NCI-H748 (cell line): ENCODE results near the gene DCAF8L2.
"Not testable (repeated sequence)": the region's sequence is repeated elsewhere in the genome, so short reads cannot be mapped to it uniquely, and the experiment has no call there.

ENCODE experiments used
- DNase-seq: peaks from one replicate; lab custom pipeline; 2025; ENCODE audit not compliant: unreplicated experiment; lab: John Stamatoyannopoulos, UW

Gene DCAF8L2

GRCh38 chrX:27675493-27675892 lies 85.3 kb downstream of the DCAF8L2 start:
- DNase-seq, result no peak

GRCh38 chrX:27679281-27679680 lies 89.1 kb downstream of the DCAF8L2 start:
- DNase-seq, result no peak

- DNase-seq, result no peak
Observed at GRCh38 chrX:27680726-27681125, 90.6 kb downstream of the DCAF8L2 start.

GRCh38 chrX:27683566-27684208 lies 93.5 kb downstream of the DCAF8L2 start:
- peak; percentile 43 for DNase-seq

DNA sequence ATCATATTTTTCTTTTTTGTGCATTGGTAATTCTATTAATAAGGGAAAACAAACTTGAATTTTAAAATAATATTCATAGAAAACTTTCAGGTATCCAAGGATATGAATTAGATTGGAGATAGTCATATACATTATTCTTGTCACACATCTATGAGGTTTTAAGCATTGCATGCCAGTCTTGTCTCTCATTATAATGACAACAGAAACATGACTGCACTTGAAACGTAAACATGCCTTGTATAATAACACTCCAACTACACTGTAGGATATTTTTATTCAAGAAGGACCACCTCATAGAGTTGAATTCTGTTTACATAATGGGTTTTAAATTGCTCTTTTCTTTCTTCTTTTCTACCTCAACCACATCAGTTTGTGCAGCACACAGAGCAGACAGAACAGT lies 104.5 kb downstream of the DCAF8L2 start:
- DNase-seq, result no peak

- DNase-seq, result no peak
Observed at GRCh38 chrX:27706526-27706925, 116.4 kb downstream of the DCAF8L2 start.

- DNase-seq, result no peak
Observed at GRCh38 chrX:27715610-27716009, 125.5 kb downstream of the DCAF8L2 start.

DNA sequence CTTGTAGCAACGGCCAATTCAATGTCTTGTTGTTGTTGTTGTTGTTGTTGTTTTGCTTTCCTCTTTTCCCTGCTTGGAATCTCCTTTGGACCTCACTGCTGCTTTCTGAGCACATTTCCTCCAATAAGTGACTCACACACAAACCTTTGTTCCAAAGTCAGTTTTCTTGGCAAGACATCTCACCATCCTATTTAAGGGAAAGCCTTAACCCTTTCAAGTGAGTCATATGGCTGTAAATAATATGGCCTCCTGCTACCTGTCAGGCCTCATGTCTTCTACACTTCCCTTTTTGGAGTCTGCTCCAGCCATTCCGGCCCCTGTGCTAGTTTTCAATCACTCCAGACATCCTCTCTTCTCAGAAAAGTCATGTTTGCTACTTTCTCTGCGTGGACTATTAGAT lies 138.1 kb downstream of the DCAF8L2 start:
- no peak for DNase-seq

DNA sequence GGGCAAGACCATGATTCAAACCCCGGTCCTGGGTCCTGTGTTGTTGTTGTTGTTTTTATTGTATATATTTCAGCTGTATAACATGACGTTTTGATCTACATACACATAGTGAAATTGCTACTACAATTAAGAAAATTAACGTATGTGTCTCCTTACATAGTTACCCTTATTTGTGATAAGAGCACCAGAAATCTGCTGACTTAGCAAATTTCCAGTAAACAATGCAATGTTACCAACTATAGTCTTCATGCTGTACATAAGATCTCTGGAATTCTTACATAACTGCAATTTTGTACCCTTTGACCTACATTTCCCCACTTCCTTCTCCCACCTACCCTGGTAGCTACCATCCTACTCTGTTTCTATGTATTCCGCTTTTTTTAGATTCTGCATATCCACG lies 141.8 kb downstream of the DCAF8L2 start:
- DNase-seq, result no peak

- DNase-seq, result no peak
Observed at GRCh38 chrX:27735914-27736313, 145.8 kb downstream of the DCAF8L2 start.

- DNase-seq, result no peak
Observed at GRCh38 chrX:27740933-27741332, 150.8 kb downstream of the DCAF8L2 start.

DNA sequence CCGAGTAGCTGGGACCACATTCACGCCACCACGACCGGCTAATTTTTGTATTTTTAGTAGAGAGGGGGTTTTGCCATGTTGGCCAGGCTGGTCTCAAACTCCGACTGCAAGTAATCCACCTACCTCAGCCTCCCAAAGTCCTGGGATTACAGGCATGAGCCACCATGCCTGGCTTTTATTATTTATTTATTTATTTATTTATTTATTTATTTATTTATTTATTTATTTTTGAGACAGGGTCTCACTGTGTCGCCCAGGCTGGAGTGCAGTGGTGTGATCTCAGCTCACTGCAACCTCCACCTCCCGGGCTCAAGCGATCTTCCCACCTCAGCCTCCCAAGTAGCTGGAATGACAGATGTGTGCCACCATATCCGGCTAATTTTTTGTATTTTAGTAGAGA lies 153.4 kb downstream of the DCAF8L2 start:
- DNase-seq, result not testable (repeated sequence)

GRCh38 chrX:27746516-27746915 lies 156.4 kb downstream of the DCAF8L2 start:
- no peak for DNase-seq

DNA sequence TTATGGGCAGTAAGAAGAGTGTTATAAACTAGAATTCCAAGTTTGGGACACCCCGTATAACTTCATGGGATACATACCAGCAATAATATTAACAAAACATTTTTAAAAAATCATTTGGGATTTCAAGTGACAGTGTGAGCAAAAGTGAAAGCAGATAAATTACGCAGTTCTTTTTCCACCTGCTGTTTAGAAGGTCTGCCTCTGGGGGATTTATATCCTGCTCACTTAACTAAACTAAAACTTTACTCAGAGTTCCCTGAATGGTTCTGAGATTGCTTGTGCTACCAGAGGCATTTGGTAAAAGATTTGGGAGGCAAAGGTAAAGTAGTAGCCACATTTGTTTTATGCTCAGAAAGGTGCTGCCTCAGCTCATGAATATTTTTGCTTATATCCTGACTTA lies 160.2 kb downstream of the DCAF8L2 start:
- not testable (repeated sequence) for DNase-seq

- no peak for DNase-seq
Observed at GRCh38 chrX:27751976-27752375, 161.8 kb downstream of the DCAF8L2 start.

DNA sequence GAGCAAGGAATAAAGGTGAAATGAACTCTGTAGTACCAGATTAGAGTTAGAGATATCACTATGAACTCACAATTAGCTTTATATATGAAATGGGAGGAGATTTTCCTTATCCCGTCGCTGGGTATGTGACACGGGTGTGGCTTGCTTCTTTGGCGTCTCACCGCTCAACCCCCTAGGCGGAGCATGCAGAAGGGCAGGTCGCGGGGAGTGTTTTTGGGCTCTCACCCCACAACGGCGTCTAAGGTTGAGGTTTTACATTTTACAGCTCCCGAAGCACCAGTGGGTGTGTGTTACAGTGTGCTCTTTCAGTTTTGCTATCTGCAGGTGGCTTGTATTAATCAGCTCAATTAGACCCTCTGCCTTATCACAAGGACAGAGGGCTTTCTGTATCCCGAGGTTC lies 175.6 kb downstream of the DCAF8L2 start:
- DNase-seq, result no peak

- no peak for DNase-seq
Observed at GRCh38 chrX:27767387-27767786, 177.2 kb downstream of the DCAF8L2 start.

- no peak for DNase-seq
Observed at GRCh38 chrX:27775984-27776383, 185.8 kb downstream of the DCAF8L2 start.

DNA sequence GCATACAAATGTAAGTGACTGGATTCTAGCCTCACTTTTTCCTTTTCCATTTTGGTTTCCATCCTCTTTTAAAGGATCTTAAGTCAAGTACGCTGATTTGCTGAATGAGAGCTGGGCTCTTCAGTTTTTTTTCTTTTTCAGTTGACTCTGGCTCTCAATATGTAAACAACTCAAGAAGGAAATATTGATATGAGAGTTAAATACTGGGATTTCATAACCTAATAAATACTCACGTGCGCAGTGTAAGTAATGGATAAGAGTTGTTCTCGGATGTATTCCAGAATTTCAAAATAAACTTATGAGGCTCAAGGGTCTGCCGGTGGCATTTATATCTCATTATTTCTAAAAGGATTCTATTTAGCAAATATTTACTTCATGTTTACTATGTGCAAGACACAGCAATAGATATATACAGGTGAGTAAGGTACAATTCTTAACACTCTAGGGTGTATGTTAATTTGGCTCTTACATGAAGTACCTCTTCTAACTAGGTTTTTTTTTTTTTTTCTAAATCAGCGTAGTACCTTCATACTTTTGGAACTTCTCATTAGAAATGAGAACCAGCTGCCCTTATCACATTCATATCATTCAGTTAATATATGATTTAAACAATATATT lies 206.6 kb downstream of the DCAF8L2 start:
- no peak for DNase-seq

DNA sequence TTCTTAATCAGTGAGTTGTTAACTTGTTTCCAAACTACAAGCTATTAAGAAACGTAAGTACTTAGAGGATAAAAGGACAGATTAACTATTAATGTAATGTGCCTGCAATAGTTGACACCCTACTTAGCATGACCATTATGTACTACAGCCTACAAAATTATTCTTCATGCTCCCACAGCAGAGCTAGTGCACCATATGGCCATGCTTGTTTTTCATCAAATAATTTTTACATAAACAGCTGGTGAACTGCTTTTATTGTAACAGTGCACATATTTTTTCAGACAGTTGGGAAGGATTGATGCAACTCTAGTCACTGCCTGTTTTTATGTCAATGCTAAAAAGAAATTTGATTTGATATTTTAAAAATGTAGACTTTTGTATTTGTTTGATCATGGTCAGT lies 207.4 kb downstream of the DCAF8L2 start:
- DNase-seq, result no peak
